Skin of body (tissue), 1 donor: ENCODE results near the gene ANKRD13D. TPM values are rescaled to one million over a fixed set of nuclear protein-coding genes. Genes with fewer than 3 reads are reported as not detected.

ENCODE experiments used
- total RNA-seq: library from RNA; depleted of rRNA; stranded (reverse); fragments of >200 nt; gene quantifications from one replicate; pipeline ENCODE4 v1.2.3, GENCODE V29; 2014

The ANKRD13D gene
- total RNA-seq, 1 donor from 2014 or later = 33.0 TPM

Other genes with a start within 250 kb of the ANKRD13D start
- gene RHOD, start 232.5 kb upstream of the ANKRD13D start, total RNA-seq = 11.7 TPM
- gene KDM2A, start 170.0 kb upstream of the ANKRD13D start, total RNA-seq = 78.1 TPM
- gene GRK2, start 22.8 kb upstream of the ANKRD13D start, total RNA-seq = 34.5 TPM
- 13.4 TPM for gene SSH3, start 14.2 kb downstream of the ANKRD13D start, total RNA-seq
- gene POLD4, start 64.2 kb downstream of the ANKRD13D start, total RNA-seq = 9.5 TPM
- gene CLCF1, start 84.3 kb downstream of the ANKRD13D start, total RNA-seq = 0.89 TPM
- 9.6 TPM for gene RAD9A, start 102.7 kb downstream of the ANKRD13D start, total RNA-seq
- 78.3 TPM for gene PPP1CA, start 112.6 kb downstream of the ANKRD13D start, total RNA-seq
- 1.2 TPM for gene TBC1D10C, start 114.8 kb downstream of the ANKRD13D start, total RNA-seq
- 3.8 TPM for gene CARNS1, start 126.4 kb downstream of the ANKRD13D start, total RNA-seq
- gene RPS6KB2, start 139.2 kb downstream of the ANKRD13D start, total RNA-seq = 39.8 TPM
- 0.89 TPM for gene PTPRCAP, start 148.4 kb downstream of the ANKRD13D start, total RNA-seq
- 30.2 TPM for gene CORO1B, start 154.2 kb downstream of the ANKRD13D start, total RNA-seq
- gene GPR152, start 163.4 kb downstream of the ANKRD13D start, total RNA-seq = not detected
- gene CABP4, start 166.1 kb downstream of the ANKRD13D start, total RNA-seq = 0.49 TPM
- 33.7 TPM for gene TMEM134, start 179.9 kb downstream of the ANKRD13D start, total RNA-seq
- gene AIP, start 193.7 kb downstream of the ANKRD13D start, total RNA-seq = 42.8 TPM
- gene PITPNM1, start 216.1 kb downstream of the ANKRD13D start, total RNA-seq = 7.5 TPM
- gene CDK2AP2, start 218.9 kb downstream of the ANKRD13D start, total RNA-seq = 4.5 TPM
- gene CABP2, start 234.1 kb downstream of the ANKRD13D start, total RNA-seq = not detected